ENCODE measurements around the gene TRIP13. TPM values are rescaled to one million over a fixed set of nuclear protein-coding genes. Genes with fewer than 3 reads are reported as not detected.
A peak's percentile ranks its signal among the peaks of the same experiment; 100 is the strongest.

TRIP13 gene
- total RNA-seq, 1 experiment from 2014 or later, result 21.4 TPM

DNA sequence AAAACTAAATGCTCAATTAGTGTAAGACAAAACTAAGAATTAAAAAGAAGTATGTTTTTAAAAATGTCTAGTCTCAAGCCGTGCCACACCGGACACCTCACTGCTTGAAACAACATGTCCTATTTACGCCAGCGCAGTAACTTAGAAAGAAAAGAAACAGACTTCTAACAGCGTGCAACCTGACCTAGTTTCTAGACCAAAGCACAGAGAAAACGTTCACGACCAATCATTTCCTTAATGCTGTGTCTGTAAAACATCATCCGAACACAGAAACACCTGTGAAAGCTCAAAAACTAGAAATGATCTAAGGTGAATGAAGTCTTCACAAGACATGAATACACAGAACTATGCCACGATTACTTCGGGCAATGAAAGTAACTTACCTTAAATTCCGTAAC lies 4.0 kb upstream of the TRIP13 start:
- DNase-seq (ENCODE audit: unreplicated experiment), result no peak
- intact Hi-C loops (cut with micrococcal nuclease), result no loop called here
- ChIA-PET POLR2A (no interaction called here), CTCF (interaction anchor here (0.7 to 1.2 kb wide), 2 partner anchors 279 to 440 kb away, joined by 3 read pairs; no protein-coding TSS in a partner anchor)
- peaks cover 56% of the 10 kb centered on the region for H3K36me3 Mint-ChIP-seq (ENCODE audit: insufficient read depth, unreplicated experiment)
- H3K27me3 Mint-ChIP-seq (ENCODE audit: insufficient read depth, unreplicated experiment), result no peaks in the 10 kb centered on the region
- TF ChIP-seq, protein P1, sequence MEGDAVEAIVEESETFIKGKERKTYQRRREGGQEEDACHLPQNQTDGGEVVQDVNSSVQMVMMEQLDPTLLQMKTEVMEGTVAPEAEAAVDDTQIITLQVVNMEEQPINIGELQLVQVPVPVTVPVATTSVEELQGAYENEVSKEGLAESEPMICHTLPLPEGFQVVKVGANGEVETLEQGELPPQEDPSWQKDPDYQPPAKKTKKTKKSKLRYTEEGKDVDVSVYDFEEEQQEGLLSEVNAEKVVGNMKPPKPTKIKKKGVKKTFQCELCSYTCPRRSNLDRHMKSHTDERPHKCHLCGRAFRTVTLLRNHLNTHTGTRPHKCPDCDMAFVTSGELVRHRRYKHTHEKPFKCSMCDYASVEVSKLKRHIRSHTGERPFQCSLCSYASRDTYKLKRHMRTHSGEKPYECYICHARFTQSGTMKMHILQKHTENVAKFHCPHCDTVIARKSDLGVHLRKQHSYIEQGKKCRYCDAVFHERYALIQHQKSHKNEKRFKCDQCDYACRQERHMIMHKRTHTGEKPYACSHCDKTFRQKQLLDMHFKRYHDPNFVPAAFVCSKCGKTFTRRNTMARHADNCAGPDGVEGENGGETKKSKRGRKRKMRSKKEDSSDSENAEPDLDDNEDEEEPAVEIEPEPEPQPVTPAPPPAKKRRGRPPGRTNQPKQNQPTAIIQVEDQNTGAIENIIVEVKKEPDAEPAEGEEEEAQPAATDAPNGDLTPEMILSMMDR (IDR thresholded peaks at IDR 0.05; ENCODE audit: unreplicated experiment), result no peak
- no peaks in the 10 kb centered on the region for H3K9me3 Mint-ChIP-seq (ENCODE audit: unreplicated experiment)
- H3K4me3 Mint-ChIP-seq (ENCODE audit: unreplicated experiment), result no peak overlapping the region
- H3K27ac Mint-ChIP-seq (ENCODE audit: low read depth, unreplicated experiment), result no peak overlapping the region
- peaks cover 11% of the 10 kb centered on the region for H3K4me1 Mint-ChIP-seq (ENCODE audit: insufficient read depth, unreplicated experiment)
- BruUV-seq (replicated peaks), result no TSS peak

DNA sequence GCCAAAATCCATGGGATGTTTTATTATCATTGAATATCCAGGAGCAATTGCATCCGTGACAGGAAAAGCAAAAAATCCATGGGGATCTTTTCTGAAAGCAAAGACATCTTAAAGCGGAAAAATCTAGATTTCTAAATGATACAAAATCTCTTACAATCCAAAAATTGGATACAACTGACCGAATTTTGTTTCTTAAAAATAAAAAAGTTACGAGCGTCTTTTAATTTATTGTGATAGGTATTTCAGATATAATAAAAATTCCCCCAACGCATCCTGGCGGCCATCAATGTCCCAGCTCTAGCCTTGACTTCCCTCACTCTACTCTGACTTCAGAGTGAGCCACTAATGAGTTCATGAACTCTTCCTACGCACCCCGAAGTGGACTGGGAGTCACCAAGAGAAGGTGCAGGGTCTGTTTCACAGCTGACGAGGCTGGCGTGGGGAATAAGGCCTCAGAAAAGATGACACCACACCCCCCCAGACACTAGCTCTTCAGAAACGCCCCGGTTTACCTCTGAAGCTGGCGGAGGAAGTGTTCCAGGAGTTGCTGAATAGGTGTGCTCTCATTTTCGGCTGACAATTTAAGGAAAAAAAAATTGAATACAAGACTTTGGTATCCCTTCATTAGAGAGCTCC lies 3.5 kb upstream of the TRIP13 start:
- H3K27ac Mint-ChIP-seq (ENCODE audit: low read depth, unreplicated experiment), result no peak overlapping the region
- BruUV-seq (replicated peaks), result no TSS peak
- peaks cover 52% of the 10 kb centered on the region for H3K36me3 Mint-ChIP-seq (ENCODE audit: insufficient read depth, unreplicated experiment)
- TF ChIP-seq, protein P1 (IDR thresholded peaks at IDR 0.05; ENCODE audit: unreplicated experiment), result no peak
- no peaks in the 10 kb centered on the region for H3K27me3 Mint-ChIP-seq (ENCODE audit: insufficient read depth, unreplicated experiment)
- peaks cover 11% of the 10 kb centered on the region for H3K4me1 Mint-ChIP-seq (ENCODE audit: insufficient read depth, unreplicated experiment)
- no peak overlapping the region for H3K4me3 Mint-ChIP-seq (ENCODE audit: unreplicated experiment)
- DNase-seq (ENCODE audit: unreplicated experiment), result no peak
- intact Hi-C loops (cut with micrococcal nuclease), result no loop called here
- no peaks in the 10 kb centered on the region for H3K9me3 Mint-ChIP-seq (ENCODE audit: unreplicated experiment)
- ChIA-PET CTCF (interaction anchor here (0.6 to 6.0 kb wide), 4 partner anchors 13 to 439 kb away, joined by 3 to 42 read pairs (median 4); no protein-coding TSS in a partner anchor), POLR2A (no interaction called here)

DNA sequence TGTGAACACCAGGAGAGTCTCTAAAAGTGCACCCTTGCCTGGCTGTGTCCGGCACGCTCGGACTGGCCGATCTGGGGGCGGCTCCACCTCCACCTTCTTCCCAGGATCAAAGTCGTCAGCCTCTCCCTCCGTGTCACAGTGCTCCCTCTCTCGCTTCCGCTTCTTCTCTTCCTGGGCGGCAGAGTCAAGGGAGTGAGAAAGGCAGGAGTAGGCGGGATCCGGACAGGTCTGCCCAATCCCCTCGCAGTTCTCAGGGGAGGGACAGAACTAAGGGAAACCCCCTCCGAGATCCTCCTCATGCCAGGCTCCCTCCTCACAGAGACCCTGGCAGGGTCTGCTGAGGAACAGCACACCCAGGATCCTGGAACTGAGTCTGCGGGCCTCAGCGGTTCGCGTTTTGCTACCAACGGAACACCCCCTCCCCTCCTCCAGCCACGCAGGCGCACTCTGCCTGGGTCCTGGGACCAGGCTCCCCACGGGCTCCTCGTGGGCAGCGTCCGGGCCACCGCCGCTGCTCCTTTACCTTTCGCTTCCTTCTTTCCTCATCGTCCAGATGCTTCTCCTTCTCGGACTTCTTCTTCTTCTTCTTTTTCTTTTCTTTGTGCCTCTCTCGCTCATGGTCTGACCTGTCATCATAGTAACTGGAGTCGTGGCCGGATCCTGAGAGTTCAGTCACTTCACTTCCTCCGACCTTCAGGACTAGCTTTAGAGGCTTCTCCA lies 1.4 kb upstream of the TRIP13 start:
- Mint-ChIP-seq H3K4me1 (ENCODE audit: insufficient read depth, unreplicated experiment) (peaks cover 11% of the 10 kb centered on the region), H3K36me3 (ENCODE audit: insufficient read depth, unreplicated experiment) (peaks cover 45% of the 10 kb centered on the region), H3K27me3 (ENCODE audit: insufficient read depth, unreplicated experiment) (no peaks in the 10 kb centered on the region), H3K4me3 (ENCODE audit: unreplicated experiment) (peak overlapping the region; percentile 82), H3K27ac (ENCODE audit: low read depth, unreplicated experiment) (peak overlapping the region; percentile 88), H3K9me3 (ENCODE audit: unreplicated experiment) (no peaks in the 10 kb centered on the region)
- TF ChIP-seq, protein P1 (IDR thresholded peaks at IDR 0.05; ENCODE audit: unreplicated experiment), result no peak
- ChIA-PET POLR2A (interaction anchor here (0.7 to 2.5 kb wide), 7 partner anchors 11 to 620 kb away, joined by 3 to 13 read pairs (median 5); partner anchors contain the start of gene PDCD6), CTCF (interaction anchor here (0.6 to 6.0 kb wide), 4 partner anchors 11 to 1192 kb away, joined by 3 to 42 read pairs (median 3); no protein-coding TSS in a partner anchor)
- intact Hi-C loops (cut with micrococcal nuclease), result no loop called here
- BruUV-seq (replicated peaks), result no TSS peak
- DNase-seq (ENCODE audit: unreplicated experiment), result peak; percentile 84

DNA sequence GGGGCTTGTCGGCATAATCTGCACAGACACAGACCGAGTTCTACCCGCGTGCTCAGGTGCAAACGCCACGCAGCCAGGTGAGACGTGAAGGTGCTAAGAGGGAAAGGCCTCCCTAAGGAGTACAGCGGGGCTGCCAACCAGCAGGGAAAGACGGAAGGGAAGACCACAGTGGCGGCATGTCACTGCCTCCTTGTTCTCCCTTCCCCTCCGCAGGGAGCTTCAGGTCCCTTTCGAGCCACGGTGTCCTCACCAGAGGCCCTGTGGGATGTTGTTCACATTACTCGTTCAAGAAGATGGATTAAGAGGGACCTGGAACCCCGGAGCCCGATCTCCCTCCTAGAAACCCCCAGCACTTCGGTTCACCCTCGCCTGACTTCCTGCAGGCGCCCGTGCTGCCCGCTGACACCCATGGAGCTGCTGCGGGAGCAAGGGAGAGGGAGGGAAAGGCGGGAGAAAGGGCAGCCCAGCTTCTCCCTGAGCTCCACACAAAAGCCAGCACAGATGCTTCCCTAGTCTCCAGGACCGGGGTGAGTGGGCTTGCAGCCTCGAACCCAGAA lies 769 bp upstream of the TRIP13 start:
- TSS peak; percentile 20 for BruUV-seq (replicated peaks)
- peak; percentile 27 for DNase-seq (ENCODE audit: unreplicated experiment)
- Mint-ChIP-seq H3K36me3 (ENCODE audit: insufficient read depth, unreplicated experiment) (peaks cover 39% of the 10 kb centered on the region), H3K27me3 (ENCODE audit: insufficient read depth, unreplicated experiment) (no peaks in the 10 kb centered on the region), H3K4me1 (ENCODE audit: insufficient read depth, unreplicated experiment) (peaks cover 11% of the 10 kb centered on the region), H3K9me3 (ENCODE audit: unreplicated experiment) (no peaks in the 10 kb centered on the region), H3K27ac (ENCODE audit: low read depth, unreplicated experiment) (peak overlapping the region; percentile 88), H3K4me3 (ENCODE audit: unreplicated experiment) (peak overlapping the region; percentile 82)
- intact Hi-C loops (cut with micrococcal nuclease), result no loop called here
- ChIA-PET CTCF (interaction anchor here (0.6 to 6.0 kb wide), 4 partner anchors 11 to 1191 kb away, joined by 3 to 42 read pairs (median 4); no protein-coding TSS in a partner anchor), POLR2A (interaction anchor here (0.6 to 2.5 kb wide), 8 partner anchors 10 to 842 kb away, joined by 3 to 13 read pairs (median 4); partner anchors contain the start of gene PDCD6)
- TF ChIP-seq, protein P1 (IDR thresholded peaks at IDR 0.05; ENCODE audit: unreplicated experiment), result no peak

Measured in MCF 10A (cell line).